ENCODE measurements around the gene DNM1.

The DNM1 gene

GRCh38 chr9:128167209-128167608 lies 36.0 kb upstream of the DNM1 start:
- no peak for DNase-seq (ENCODE audit: low read depth)
- no peak for TF ChIP-seq CTCF (IDR thresholded peaks at IDR 0.05; ENCODE audit: insufficient read depth, low read depth, low read length, missing control alignments)

DNA sequence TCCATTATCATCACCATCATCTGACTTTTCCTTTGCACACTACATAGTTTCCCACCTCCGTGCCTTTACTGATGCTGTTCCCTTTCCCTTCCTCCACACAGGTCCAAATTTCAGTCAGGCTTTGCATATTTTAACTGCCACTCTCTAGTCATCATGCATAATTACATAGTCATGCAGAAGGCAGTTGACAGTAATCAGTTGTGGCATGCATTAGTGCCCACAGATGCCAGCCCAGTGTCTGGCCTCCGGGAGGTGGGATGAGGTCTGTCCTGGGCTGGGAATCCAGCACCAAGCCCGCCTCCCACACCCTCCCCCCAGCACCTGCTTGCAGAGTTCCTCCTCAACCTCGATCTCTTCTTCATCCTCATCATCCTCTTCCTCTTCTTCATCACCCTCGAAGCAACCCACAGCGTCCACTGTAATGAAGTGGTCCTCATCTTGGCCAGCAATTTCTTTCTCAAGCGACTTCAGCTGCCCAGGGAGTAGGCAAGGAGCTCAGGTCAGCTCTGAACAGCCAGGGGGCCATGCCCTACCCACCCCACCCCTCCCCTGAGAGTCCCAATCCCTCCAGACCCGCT lies 34.4 kb upstream of the DNM1 start:
- no peak for TF ChIP-seq CTCF (IDR thresholded peaks at IDR 0.05; ENCODE audit: insufficient read depth, low read depth, low read length, missing control alignments)
- H3K4me3 ChIP-seq (ENCODE audit: low read length), result no peak overlapping the region
- DNase-seq (ENCODE audit: low read depth), result no peak

More at GRCh38 chr9:128167209-128167608, 36.0 kb upstream of the DNM1 start:
- H3K4me3 ChIP-seq (ENCODE audit: low read length), result no peak overlapping the region

- no peak for TF ChIP-seq CTCF (IDR thresholded peaks at IDR 0.05; ENCODE audit: insufficient read depth, low read depth, low read length, missing control alignments)
These were observed 33.7 kb upstream of the DNM1 start for GRCh38 chr9:128169492-128169891.

GRCh38 chr9:128169925-128170324 lies 33.3 kb upstream of the DNM1 start:
- H3K4me3 ChIP-seq (ENCODE audit: low read length), result no peak overlapping the region
- no peak for DNase-seq (ENCODE audit: low read depth)
- TF ChIP-seq CTCF (IDR thresholded peaks at IDR 0.05; ENCODE audit: insufficient read depth, low read depth, low read length, missing control alignments), result no peak

More at GRCh38 chr9:128169492-128169891, 33.7 kb upstream of the DNM1 start:
- no peak overlapping the region for H3K4me3 ChIP-seq (ENCODE audit: low read length)
- DNase-seq (ENCODE audit: low read depth), result no peak

DNA sequence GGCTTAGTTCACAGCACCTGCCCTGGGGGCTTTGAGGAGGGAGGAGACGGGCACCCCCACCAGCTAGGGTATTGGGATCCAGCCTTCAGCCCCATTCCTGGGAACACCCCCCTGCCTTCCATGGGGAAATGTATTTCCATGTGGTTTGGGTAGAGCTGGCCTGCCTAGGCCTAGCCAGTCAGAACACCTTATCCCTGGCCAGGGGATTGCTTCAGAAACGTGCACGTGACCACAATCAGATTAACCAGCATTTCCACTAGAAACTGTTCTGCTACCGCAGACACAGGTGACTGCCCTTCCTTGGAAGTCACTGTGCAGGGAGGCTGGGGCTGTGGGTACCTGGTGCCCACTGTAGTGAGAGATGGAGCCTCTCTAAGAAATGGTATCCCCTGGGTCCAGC lies 29.1 kb upstream of the DNM1 start:
- no peak for TF ChIP-seq CTCF (IDR thresholded peaks at IDR 0.05; ENCODE audit: insufficient read depth, low read depth, low read length, missing control alignments)
- no peak overlapping the region for H3K4me3 ChIP-seq (ENCODE audit: low read length)
- no peak for DNase-seq (ENCODE audit: low read depth)

DNA sequence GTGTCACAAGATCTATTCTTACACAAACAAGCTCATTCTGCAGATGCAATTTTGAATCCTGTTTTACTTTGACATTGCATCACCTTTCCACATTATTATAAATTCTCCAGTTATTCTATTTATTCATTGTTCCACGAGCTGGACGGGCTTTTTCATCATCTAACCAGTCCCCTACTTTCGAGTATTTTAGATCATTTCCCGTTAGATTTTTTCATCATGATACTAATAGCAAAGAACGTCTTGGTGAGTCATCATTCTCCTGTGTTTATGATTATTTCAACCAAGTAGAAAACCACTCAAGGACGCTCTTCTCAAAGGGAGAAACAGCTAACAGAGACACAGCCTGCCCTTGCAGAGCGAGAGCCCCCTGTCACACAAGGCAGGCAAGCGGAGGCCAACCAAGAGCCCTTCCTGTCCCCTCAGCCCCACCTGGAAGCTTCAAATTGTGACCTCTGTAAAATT lies 28.0 kb upstream of the DNM1 start:
- TF ChIP-seq CTCF (IDR thresholded peaks at IDR 0.05; ENCODE audit: insufficient read depth, low read depth, low read length, missing control alignments), result no peak
- DNase-seq (ENCODE audit: low read depth), result no peak
- H3K4me3 ChIP-seq (ENCODE audit: low read length), result no peak overlapping the region

GRCh38 chr9:128175726-128176125 lies 27.5 kb upstream of the DNM1 start:
- no peak for TF ChIP-seq CTCF (IDR thresholded peaks at IDR 0.05; ENCODE audit: insufficient read depth, low read depth, low read length, missing control alignments)

More at GRCh38 chr9:128175726-128176125, 27.5 kb upstream of the DNM1 start:
- DNase-seq (ENCODE audit: low read depth), result no peak
- no peak overlapping the region for H3K4me3 ChIP-seq (ENCODE audit: low read length)
